Measurements from ENCODE around the gene AWAT2. TPM values are rescaled to one million over a fixed set of nuclear protein-coding genes. Genes with fewer than 3 reads are reported as not detected.

AWAT2 gene, protein sequence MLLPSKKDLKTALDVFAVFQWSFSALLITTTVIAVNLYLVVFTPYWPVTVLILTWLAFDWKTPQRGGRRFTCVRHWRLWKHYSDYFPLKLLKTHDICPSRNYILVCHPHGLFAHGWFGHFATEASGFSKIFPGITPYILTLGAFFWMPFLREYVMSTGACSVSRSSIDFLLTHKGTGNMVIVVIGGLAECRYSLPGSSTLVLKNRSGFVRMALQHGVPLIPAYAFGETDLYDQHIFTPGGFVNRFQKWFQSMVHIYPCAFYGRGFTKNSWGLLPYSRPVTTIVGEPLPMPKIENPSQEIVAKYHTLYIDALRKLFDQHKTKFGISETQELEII
- not detected for total RNA-seq

DNA sequence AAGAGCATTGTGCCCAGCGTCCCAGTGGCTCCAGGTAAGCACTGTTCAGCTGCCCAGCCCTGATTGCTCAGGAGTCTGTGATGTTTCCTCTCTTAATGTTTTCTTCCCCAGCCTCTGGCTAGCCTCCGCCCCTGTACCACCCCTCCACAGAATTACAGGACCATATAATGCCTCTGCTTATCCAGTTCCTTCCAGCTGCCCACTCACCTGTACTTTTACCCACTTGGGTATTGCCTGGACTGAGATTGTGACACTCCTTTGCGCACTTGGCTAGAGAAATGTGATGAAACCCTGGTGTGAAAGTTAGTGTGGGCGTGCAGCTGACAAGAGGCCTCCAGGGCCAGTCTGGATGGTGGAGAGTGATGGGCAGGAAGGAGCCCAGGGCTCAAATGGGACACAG is at the start of gene AWAT2:
AWAT2 (minus strand) TSS at position 14 of the 400 bp plus-strand sequence; CDS start at position 8, 6 bp downstream.
- Mint-ChIP-seq H3K36me3 (no peaks in the 10 kb centered on the region), H3K9me3 (no peaks in the 10 kb centered on the region), H3K27ac (no peak within 1 kb of the TSS), H3K27me3 (peaks cover 4% of the 10 kb centered on the region), H3K4me3 (no peak within 1 kb of the TSS), H3K4me1 (no peaks in the 10 kb centered on the region)
- no peak for DNase-seq

DNA sequence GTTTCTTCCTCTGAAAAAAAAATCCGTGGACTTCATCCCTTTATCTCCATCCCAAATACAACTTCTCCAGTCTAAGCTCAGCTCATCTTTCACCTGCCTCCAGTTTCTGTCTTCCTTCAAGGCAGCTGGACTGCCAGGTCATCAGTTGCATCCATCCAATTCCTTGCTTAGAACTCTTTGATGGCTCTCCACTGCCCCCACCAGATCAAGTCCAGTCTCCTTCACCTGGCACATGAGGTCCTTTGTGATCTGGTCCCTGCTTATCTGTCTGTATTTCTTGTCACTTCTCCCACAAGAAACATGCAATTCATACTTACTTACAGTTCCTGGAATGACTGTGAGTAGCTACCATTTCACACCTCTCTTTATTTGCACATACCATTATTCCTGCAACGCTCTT is 46.3 kb upstream of the AWAT2 start:
- H3K9me3 Mint-ChIP-seq = no peaks in the 10 kb centered on the region
- no peak overlapping the region for H3K4me3 Mint-ChIP-seq
- no peaks in the 10 kb centered on the region for H3K36me3 Mint-ChIP-seq
- no peaks in the 10 kb centered on the region for H3K4me1 Mint-ChIP-seq
- DNase-seq = no peak
- H3K27me3 Mint-ChIP-seq = peaks cover 6% of the 10 kb centered on the region
- H3K27ac Mint-ChIP-seq = no peak overlapping the region

DNA sequence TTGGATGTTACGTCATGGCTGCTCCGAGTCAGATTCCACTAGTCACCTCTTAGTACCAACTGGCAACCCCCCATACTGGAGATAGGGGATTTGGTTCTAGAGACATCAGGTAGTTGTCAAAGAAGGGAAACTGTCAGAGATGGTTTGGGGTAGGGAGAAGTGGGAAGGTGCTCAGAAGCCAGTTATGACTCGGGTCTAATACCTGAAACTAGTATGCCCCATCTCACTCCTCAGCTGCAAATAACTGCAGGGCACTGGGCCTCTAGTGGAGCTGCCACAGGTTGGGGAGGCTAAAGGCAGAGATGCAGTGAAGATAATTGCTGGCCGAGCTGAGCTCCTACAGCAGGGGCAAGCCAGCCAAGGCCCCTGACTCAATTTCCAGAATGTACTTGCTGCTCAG is 42.5 kb upstream of the AWAT2 start:
- H3K4me3 Mint-ChIP-seq = no peak overlapping the region
- H3K4me1 Mint-ChIP-seq = no peaks in the 10 kb centered on the region
- no peaks in the 10 kb centered on the region for H3K9me3 Mint-ChIP-seq
- H3K27me3 Mint-ChIP-seq = no peaks in the 10 kb centered on the region
- DNase-seq = no peak
- no peak overlapping the region for H3K27ac Mint-ChIP-seq
- H3K36me3 Mint-ChIP-seq = no peaks in the 10 kb centered on the region

DNA sequence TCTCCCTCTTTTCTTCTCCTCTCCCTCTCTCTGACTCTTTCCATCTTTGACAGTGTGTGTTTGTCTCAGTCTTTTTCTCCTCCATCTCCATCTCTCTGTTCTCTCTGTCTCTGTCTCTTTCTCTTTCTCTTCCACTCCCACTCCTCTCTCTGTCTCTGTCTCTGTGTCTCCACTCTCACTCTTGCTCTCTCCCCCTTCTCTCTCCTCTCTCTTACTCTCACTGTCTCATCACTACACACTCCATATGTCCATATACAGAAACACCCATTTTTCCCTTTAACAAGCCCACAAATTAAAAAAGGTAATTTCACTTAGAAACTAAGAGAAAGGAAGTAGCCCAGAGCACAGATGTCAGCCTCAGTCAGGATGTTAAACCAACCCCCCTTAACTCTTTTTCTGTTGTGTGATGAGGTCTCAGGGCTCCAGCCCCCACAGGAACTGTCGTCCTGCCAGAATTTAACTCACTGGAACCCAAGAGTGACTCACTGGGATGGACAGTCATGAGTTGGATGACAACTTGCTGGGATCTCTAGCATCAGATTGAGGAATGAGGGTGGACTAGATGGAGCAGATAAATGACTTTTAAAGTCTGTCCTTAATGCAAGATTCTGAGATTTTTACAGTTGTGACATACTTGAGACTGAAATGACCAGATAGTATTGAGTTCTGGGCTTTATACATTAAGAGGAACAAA is 40.0 kb upstream of the AWAT2 start:
- no peaks in the 10 kb centered on the region for H3K27me3 Mint-ChIP-seq
- no peaks in the 10 kb centered on the region for H3K9me3 Mint-ChIP-seq
- H3K27ac Mint-ChIP-seq = no peak overlapping the region
- no peak for DNase-seq
- H3K4me3 Mint-ChIP-seq = no peak overlapping the region
- no peaks in the 10 kb centered on the region for H3K36me3 Mint-ChIP-seq
- H3K4me1 Mint-ChIP-seq = no peaks in the 10 kb centered on the region

DNA sequence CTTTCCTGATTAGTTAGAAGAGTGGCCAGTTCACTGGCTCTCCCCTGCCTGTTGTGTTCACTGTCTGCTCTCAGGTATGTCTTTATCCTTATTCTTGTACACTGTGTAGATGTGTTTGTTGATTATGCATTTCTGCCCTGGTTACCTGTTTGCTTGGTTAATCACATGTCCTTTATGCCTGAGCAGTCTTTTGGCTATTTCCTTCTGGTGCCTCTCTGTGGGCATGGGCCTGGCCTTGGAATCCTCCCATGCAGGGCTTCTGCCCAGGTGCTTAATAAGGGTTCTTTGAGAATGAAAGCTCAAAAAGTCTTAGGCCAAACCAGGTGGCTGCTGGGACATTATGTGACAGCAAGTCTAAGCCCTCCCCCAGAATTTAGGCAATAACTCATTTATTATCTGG is 39.0 kb upstream of the AWAT2 start:
- Mint-ChIP-seq H3K4me3 (no peak overlapping the region), H3K4me1 (no peaks in the 10 kb centered on the region), H3K27ac (no peak overlapping the region), H3K9me3 (no peaks in the 10 kb centered on the region), H3K27me3 (no peaks in the 10 kb centered on the region), H3K36me3 (no peaks in the 10 kb centered on the region)
- DNase-seq = no peak

DNA sequence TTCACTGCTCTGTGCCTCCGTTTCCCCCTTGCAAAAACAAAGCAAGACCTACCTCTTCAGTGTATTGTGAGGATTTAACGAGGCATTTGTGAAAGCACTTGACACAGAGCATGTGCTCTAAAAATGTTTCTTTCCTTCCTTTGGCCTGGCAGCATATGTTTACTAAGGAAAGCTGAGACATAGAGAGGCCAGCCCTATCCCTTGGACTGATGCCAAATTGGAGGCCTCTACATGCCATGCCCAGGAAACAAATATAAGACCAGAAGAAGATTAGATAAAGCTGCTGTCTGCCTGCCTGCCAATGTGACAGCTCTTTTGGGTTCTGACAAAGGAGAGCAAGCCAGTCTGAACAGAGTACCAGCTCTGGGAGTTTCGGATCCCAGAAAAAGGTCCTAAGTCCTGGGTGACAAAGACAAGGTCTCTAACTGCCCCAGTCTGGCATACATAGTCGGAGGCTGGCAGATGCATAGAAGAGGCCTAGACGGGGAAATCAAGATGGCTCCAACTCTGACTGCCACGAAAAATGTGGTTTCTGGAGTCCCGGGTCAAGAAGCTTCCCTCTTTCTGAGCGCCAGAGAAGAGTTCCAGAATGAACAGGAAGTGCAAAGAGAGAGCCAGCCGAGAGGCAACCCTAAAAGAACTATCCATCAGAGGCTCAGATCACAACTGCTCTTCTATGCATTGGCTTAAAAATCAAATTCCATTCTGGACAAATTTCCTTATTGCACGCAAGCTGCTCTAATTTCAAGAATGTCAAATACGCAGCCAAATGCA is 38.3 kb upstream of the AWAT2 start:
- H3K27ac Mint-ChIP-seq = no peak overlapping the region
- H3K36me3 Mint-ChIP-seq = no peaks in the 10 kb centered on the region
- H3K4me1 Mint-ChIP-seq = no peaks in the 10 kb centered on the region
- H3K27me3 Mint-ChIP-seq = no peaks in the 10 kb centered on the region
- no peak overlapping the region for H3K4me3 Mint-ChIP-seq
- no peak for DNase-seq
- H3K9me3 Mint-ChIP-seq = no peaks in the 10 kb centered on the region

DNA sequence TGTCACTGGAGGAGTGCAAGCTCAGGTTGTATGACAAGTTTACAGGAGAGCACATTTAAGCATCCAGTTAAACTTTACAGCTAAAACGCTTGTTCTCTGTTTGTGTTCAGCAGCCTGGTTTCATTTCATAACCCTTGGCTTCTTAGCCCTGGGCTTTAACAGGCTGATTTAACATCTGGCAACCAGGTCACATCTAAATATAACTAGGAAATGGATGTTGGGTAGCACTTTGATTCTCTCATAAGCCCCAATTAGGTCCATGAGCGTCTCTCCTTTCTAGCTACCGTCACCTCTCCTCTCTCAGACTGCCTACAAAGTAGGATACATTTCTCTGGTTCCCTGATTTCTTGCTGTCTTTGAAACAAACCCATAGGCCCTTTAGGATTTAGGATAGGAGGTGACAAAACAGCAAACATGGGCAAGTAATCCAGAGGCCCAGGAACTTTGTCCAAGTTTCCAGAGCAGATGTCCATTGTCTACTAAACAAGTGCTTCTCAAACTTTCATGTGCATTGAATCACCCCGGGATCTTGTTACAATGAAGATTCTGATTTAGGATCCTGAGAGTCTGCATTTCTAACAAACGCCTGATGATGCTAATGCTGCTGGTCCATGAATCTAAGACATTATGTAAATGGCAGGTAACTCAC is 35.0 kb upstream of the AWAT2 start:
- DNase-seq = no peak
- Mint-ChIP-seq H3K27ac (no peak overlapping the region), H3K36me3 (no peaks in the 10 kb centered on the region), H3K9me3 (no peaks in the 10 kb centered on the region), H3K27me3 (no peaks in the 10 kb centered on the region), H3K4me1 (no peaks in the 10 kb centered on the region), H3K4me3 (no peak overlapping the region)

DNA sequence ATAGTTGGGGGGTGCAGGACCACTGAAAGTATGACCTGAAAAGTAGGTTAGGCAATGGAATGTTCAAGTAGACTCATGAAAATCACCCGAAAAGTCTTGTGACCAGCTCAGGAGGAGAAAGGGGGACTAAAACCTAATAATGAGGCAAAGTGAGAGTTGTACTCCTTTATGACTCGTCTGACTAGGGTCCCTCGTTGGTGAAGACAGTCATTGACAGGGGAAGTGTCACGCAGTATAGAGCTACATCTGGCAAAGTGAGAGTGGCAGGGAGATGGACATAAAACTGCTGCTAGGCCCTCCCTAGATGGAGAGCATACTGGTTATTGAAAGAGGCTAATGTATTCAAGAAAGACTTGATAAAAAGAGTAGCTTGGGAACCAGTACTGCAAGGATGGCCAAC is 33.0 kb upstream of the AWAT2 start:
- Mint-ChIP-seq H3K4me3 (no peak overlapping the region), H3K27me3 (no peaks in the 10 kb centered on the region), H3K36me3 (no peaks in the 10 kb centered on the region), H3K9me3 (no peaks in the 10 kb centered on the region), H3K4me1 (no peaks in the 10 kb centered on the region), H3K27ac (no peak overlapping the region)
- DNase-seq = no peak

DNA sequence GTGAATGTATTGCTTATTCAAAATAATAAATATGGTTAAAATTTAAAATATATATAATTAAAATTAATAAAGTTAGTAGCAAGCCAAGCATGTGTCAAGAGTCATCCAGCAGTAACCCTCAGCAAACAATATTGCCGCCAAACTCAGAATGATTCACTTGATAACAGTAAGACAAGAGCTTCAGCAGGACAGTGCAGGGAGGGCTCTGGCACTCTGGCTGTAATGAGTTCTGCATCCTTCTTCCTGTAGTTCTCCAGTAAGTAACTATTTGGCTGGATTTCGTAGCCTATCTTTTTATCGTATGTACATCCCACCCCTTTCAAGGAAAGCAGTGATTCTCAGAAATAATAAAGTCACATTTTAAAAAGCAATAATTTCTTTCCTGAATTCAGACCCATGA is 30.1 kb upstream of the AWAT2 start:
- no peaks in the 10 kb centered on the region for H3K9me3 Mint-ChIP-seq
- H3K27ac Mint-ChIP-seq = no peak overlapping the region
- no peaks in the 10 kb centered on the region for H3K4me1 Mint-ChIP-seq
- DNase-seq = no peak
- no peaks in the 10 kb centered on the region for H3K27me3 Mint-ChIP-seq
- H3K4me3 Mint-ChIP-seq = no peak overlapping the region
- H3K36me3 Mint-ChIP-seq = no peaks in the 10 kb centered on the region

DNA sequence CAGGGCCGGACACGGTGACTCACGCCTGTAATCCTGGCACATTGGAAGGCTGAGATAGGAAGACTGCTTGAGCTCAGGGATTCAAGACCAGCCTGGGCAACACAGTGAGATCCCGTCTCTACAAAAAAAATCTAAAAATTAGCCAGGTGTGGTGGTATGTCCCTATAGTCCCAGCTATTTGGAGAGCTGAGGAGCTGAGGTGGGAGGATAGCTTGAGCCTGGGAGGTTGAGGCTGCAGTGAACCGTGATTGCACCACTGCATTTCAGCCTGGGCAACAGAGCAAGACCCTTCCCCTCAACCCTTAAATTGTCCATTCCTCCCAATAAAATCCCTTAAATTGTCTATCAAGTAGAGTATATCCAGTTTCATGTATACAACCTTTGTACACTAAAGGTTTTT is 29.6 kb upstream of the AWAT2 start:
- no peaks in the 10 kb centered on the region for H3K27me3 Mint-ChIP-seq
- no peaks in the 10 kb centered on the region for H3K9me3 Mint-ChIP-seq
- H3K36me3 Mint-ChIP-seq = no peaks in the 10 kb centered on the region
- no peak overlapping the region for H3K4me3 Mint-ChIP-seq
- H3K27ac Mint-ChIP-seq = no peak overlapping the region
- DNase-seq = no peak
- H3K4me1 Mint-ChIP-seq = no peaks in the 10 kb centered on the region

DNA sequence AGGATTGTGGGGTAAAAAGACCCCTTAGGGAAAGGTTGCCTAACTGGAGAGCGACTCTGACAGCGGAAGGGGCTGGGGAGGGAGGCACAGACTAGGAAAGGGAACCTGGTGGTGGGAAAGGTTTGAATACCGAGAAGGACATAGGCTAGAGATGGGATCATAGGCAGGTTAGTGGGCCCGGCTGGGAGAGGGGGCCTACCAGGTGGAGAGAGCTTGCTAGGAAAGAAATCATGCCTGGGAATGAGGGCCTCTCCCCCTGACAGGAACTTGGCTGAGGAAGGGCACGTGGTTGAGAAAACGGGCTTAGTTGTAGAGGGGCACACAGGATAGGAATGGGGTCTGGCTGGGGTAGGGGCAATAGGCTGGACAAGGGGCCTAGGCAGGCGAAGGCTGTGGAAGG is 16.9 kb upstream of the AWAT2 start:
- H3K36me3 Mint-ChIP-seq = no peaks in the 10 kb centered on the region
- peaks cover 6% of the 10 kb centered on the region for H3K27me3 Mint-ChIP-seq
- DNase-seq = no peak
- no peaks in the 10 kb centered on the region for H3K4me1 Mint-ChIP-seq
- H3K27ac Mint-ChIP-seq = no peak overlapping the region
- no peak overlapping the region for H3K4me3 Mint-ChIP-seq
- H3K9me3 Mint-ChIP-seq = no peaks in the 10 kb centered on the region

DNA sequence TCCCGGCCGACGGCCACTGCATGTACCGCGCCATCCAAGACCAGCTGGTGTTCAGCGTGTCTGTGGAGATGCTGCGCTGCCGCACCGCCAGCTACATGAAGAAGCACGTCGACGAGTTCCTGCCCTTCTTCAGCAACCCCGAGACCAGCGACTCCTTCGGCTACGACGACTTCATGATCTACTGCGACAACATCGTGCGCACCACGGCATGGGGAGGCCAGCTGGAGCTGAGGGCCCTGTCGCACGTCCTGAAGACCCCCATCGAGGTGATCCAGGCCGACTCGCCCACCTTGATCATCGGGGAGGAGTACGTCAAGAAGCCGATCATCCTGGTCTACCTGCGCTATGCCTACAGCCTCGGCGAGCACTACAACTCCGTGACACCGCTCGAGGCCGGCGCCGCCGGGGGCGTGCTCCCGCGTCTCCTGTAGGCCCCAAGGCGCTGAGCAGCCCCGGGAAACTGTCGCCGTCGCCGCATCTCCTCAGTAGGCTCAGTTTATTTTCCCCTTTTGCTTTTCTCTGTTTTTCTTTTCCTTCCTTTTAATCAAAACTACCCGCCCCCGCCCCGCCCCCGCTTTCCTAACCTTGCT is 13.3 kb upstream of the AWAT2 start:
- H3K27me3 Mint-ChIP-seq = peaks cover 6% of the 10 kb centered on the region
- H3K27ac Mint-ChIP-seq = no peak overlapping the region
- H3K4me1 Mint-ChIP-seq = no peaks in the 10 kb centered on the region
- no peak for DNase-seq
- no peaks in the 10 kb centered on the region for H3K9me3 Mint-ChIP-seq
- H3K36me3 Mint-ChIP-seq = no peaks in the 10 kb centered on the region
- H3K4me3 Mint-ChIP-seq = no peak overlapping the region

DNA sequence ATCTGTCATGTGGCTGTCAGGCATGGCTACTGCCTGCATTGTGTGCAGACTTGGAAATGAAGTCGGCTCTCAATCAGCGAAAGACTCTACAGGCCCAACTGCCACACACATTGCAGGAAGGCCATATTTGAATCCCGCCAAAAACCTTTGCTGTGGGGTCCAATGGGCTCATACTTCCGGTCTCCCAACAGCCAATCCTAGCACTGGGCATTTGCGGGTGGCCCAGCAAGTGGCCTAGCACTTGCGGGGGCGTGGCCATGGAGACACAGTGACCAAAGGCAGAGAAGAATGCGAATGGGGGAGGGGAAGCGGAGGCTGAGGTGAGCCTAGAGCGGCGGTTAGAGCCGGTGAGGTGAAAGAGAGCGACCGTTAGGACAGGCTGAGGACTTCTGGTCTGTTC is 12.3 kb upstream of the AWAT2 start, which contains the start of gene OTUD6A:
OTUD6A (plus strand) TSS at position 382 of the 400 bp plus-strand sequence. CDS start 68 bp downstream, outside the sequence.
- no peak for DNase-seq
- H3K4me1 Mint-ChIP-seq = no peaks in the 10 kb centered on the region
- H3K36me3 Mint-ChIP-seq = no peaks in the 10 kb centered on the region
- peaks cover 6% of the 10 kb centered on the region for H3K27me3 Mint-ChIP-seq
- no peak within 1 kb of the TSS for H3K27ac Mint-ChIP-seq
- no peaks in the 10 kb centered on the region for H3K9me3 Mint-ChIP-seq
- H3K4me3 Mint-ChIP-seq = no peak within 1 kb of the TSS

DNA sequence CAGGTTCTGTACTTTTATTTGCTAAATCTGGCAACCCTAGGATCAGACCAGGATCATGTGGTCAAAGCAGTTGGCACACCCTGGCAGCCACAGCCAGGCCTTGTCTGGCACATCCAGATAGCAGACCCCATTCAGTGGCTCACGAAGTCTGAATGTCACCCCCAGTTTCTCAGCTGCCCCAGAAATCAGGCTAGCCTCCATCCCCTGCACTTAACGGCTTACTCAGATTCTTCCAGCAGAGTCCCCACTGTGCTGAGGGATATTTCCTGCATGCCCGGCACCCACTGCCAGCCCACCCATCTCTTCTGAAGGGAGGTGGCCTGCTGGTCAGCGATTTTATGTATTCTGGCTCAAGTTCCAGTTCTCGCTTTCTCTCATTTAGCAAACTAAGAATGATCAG is 4.7 kb upstream of the AWAT2 start:
- no peak overlapping the region for H3K4me3 Mint-ChIP-seq
- peaks cover 4% of the 10 kb centered on the region for H3K27me3 Mint-ChIP-seq
- no peaks in the 10 kb centered on the region for H3K4me1 Mint-ChIP-seq
- no peaks in the 10 kb centered on the region for H3K9me3 Mint-ChIP-seq
- no peak for DNase-seq
- no peaks in the 10 kb centered on the region for H3K36me3 Mint-ChIP-seq
- no peak overlapping the region for H3K27ac Mint-ChIP-seq
